B cell (primary cell): ENCODE measurements around the gene CLDN11. TPM values are rescaled to one million over a fixed set of nuclear protein-coding genes. Genes with fewer than 3 reads are reported as not detected.

ENCODE experiments used
- ATAC-seq: fragments of 200-7000 bp; cut with Tn5 transposase; one replicate; pipeline ENCODE4 v1.10.0; 2021; ENCODE audit warnings: low read depth, mild to moderate bottlenecking, moderate number of reproducible peaks, moderate library complexity
- CTCF ChIA-PET: fragments of 350-600 bp; sonication (Branson Sonifier 250); formaldehyde crosslinking; loops from one replicate; lab custom pipeline; 2021; ENCODE audit warnings: antibody characterized with exemption, inconsistent platforms; lab: Charles Lee
- POLR2A ChIA-PET: fragments of 350-600 bp; sonication (Branson Sonifier 250); formaldehyde crosslinking; loops from one replicate; lab custom pipeline; 2021; ENCODE audit warnings: antibody characterized with exemption; lab: Charles Lee
- DNase-seq: peaks from one replicate; pipeline ENCODE4 v3.0.0; 2013
- H2AFZ ChIP-seq: 2 replicates; pipeline ENCODE4 v1.6.1; 2012; ENCODE audit warnings: mild to moderate bottlenecking, low read depth, low read length; ENCODE audit not compliant: insufficient read depth, poor library complexity, severe bottlenecking
- H3K27ac ChIP-seq, 2 donors: 1 replicate in 1 of 2; 2 replicates in 1 of 2; pipeline ENCODE4 v1.5.1; 2012 to 2013; ENCODE audit warnings: low read length in 2 of 2, mild to moderate bottlenecking in 2 of 2, moderate library complexity in 1 of 2
- H3K27me3 ChIP-seq, 4 experiments: fragments of 200-600 bp in 1 of 4; sonication (generic) in 1 of 4; replicated peaks in 1 of 4; 1 replicate in 2 of 4; 2 replicates in 2 of 4; pipeline versions ENCODE4 v1.6.1 to v1.7.0; 2013 to 2016; ENCODE audit warnings: low read length in 3 of 4, mild to moderate bottlenecking in 2 of 4, mixed read lengths in 1 of 4, moderate library complexity in 1 of 4; ENCODE audit not compliant: insufficient read depth in 4 of 4, control insufficient read depth in 3 of 4; ENCODE audit errors: control extremely low read depth in 1 of 4
- H3K36me3 ChIP-seq, 2 experiments: replicated peaks in 1 of 2; 1 replicate in 1 of 2; 2 replicates in 1 of 2; pipeline versions ENCODE4 v1.6.1 to v1.7.1; 2013; ENCODE audit warnings: low read length in 1 of 2; ENCODE audit not compliant: insufficient read depth in 2 of 2, control insufficient read depth in 1 of 2; ENCODE audit errors: control extremely low read depth in 1 of 2, extremely low read depth in 1 of 2
- H3K4me1 ChIP-seq, 2 donors: fragments of 200-600 bp in 1 of 2; sonication (generic) in 1 of 2; 1 replicate in 1 of 2; 2 replicates in 1 of 2; pipeline versions ENCODE4 v1.5.1 to v1.6.1; 2013 to 2017; ENCODE audit warnings: low read length in 2 of 2; ENCODE audit not compliant: control insufficient read depth in 2 of 2, insufficient read depth in 2 of 2
- H3K4me2 ChIP-seq: replicated peaks from 2 replicates; pipeline ENCODE3; 2012; ENCODE audit warnings: mild to moderate bottlenecking, low read depth, low read length; ENCODE audit not compliant: poor library complexity, severe bottlenecking
- H3K4me3 ChIP-seq, 5 experiments: fragments of 200-600 bp in 1 of 5; sonication (generic) in 1 of 5; 1 replicate in 3 of 5; 2 replicates in 2 of 5; pipeline versions ENCODE4 v1.5.1 to v1.7.0; 2011 to 2016; ENCODE audit warnings: low read length in 4 of 5, mild to moderate bottlenecking in 4 of 5, low read depth in 2 of 5, control low read depth in 1 of 5, moderate library complexity in 1 of 5; ENCODE audit not compliant: insufficient read depth in 1 of 5; ENCODE audit errors: control extremely low read depth in 1 of 5, extremely low read depth in 1 of 5
- H3K79me2 ChIP-seq: fragments of 200-600 bp; sonication (generic); one replicate; pipeline ENCODE4 v1.6.0; 2016; ENCODE audit warnings: low read length; ENCODE audit not compliant: control insufficient read depth, insufficient read depth
- H3K9ac ChIP-seq: fragments of 200-600 bp; sonication (generic); 2 replicates; pipeline ENCODE4 v1.6.1; 2017; ENCODE audit warnings: mild to moderate bottlenecking, low read length, moderate library complexity
- H3K9me3 ChIP-seq, 3 donors: one replicate each; pipeline versions ENCODE4 v1.6.1 to v1.7.1; 2013; ENCODE audit warnings: low read length in 2 of 3; ENCODE audit not compliant: control insufficient read depth in 2 of 3, insufficient read depth in 1 of 3; ENCODE audit errors: control extremely low read depth in 1 of 3
- H4K20me1 ChIP-seq: 2 replicates; pipeline ENCODE4 v1.6.0; 2012; ENCODE audit warnings: mild to moderate bottlenecking, low read length; ENCODE audit not compliant: insufficient read depth, control insufficient read depth, poor library complexity, severe bottlenecking
- H3K27ac Mint-ChIP-seq: one replicate; pipeline ENCODE4 v1.8.0; 2021; ENCODE audit warnings: mixed read lengths
- H3K27me3 Mint-ChIP-seq: one replicate; pipeline ENCODE4 v1.8.0; 2021; ENCODE audit warnings: mixed read lengths
- H3K4me1 Mint-ChIP-seq: one replicate; pipeline ENCODE4 v1.8.0; 2021; ENCODE audit warnings: mixed read lengths
- H3K4me3 Mint-ChIP-seq: one replicate; pipeline ENCODE4 v1.8.0; 2021; ENCODE audit warnings: mixed read lengths
- H3K9me3 Mint-ChIP-seq: one replicate; pipeline ENCODE4 v1.8.0; 2022; ENCODE audit warnings: mixed read lengths; ENCODE audit not compliant: insufficient read depth
- EZH2 ChIP-seq: IDR thresholded peaks from 2 replicates; pipeline ENCODE4 v1.6.1; 2012; ENCODE audit warnings: borderline replicate concordance, low read depth, mild to moderate bottlenecking, moderate library complexity, low read length; ENCODE audit not compliant: insufficient read depth, poor library complexity, severe bottlenecking
- WGBS: methylation state at CpG from one replicate; pipeline ENCODE4 v1.1.5; 2013; ENCODE audit warnings: missing lambda C conversion rate; ENCODE audit not compliant: insufficient coverage; 5-methylcytosine and 5-hydroxymethylcytosine counted together
- intact Hi-C: fragments of 100-400 bp; cut with micrococcal nuclease; formaldehyde crosslinking; loops from one replicate; pipeline ENCODE4 v1.10.0; 2022
- polyA plus RNA-seq: library from polyadenylated mRNA; depleted of rRNA; stranded (reverse); fragments of >200 nt; gene quantifications from 2 replicates; pipeline ENCODE4 v1.2.3, GENCODE V29; 2012
- total RNA-seq, 2 donors: library from RNA; stranded (reverse); fragments of 120-200 nt in 1 of 2; gene quantifications; 1 replicate in 1 of 2; 2 replicates in 1 of 2; pipeline versions ENCODE4 v1.2.3 to v1.2.4, GENCODE V29; 2013 to 2022
- TF ChIP-seq, protein P1 (sequence below): fragments of 200-600 bp; IDR thresholded peaks from one replicate; pipeline ENCODE4 v1.8.0; 2022; ENCODE audit warnings: antibody characterized with exemption, mild to moderate bottlenecking

CLDN11 gene
- total and polyA plus RNA-seq, 2 donors (not counting 1 experiment from before 2014, with no cell fraction given): 0.25 to 0.52 TPM

DNA sequence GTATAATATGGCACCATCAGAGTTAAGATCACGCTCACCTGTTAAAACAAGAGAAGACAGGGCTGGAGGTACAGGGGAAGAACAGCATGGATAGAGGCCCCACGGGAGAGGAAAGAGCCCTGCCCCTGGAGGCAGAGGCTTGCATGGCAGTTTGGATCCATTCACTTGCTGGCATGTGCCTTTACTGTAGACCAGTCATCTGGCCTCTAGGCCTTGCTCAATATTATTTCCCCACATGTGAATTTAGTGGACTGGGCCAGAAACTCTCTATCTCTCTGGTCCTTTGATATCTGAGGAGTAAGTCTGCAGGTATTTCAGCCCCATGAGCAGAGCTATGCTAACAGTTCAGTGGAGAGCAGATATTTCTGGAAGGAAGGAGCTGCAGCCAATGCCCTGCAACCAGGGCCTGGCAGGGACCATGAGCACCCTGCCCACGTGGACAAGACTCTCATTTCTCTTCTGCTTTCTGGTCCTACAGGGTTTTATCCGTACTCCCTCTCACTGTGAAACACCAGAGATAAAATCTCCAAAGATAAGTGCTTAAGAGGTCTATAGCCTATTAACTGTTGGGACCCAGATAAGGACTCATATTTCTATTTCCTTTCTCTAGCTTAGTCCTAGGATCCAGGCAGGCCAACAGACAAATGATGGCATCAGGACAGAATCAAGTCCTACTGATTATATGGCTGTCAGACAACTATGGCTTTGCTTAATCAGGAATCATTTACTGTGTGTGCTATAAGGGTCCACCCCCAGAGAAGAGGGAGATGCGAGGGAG, 65.0 kb downstream of the CLDN11 start:
- H4K20me1 ChIP-seq: no peaks in the 10 kb centered on the region
- no peak overlapping the region for H3K4me2 ChIP-seq
- 88% methylated on average over 2 of the region's 5 CpGs for WGBS
- no peaks in the 10 kb centered on the region for H3K79me2 ChIP-seq
- no peak overlapping the region for H2AFZ ChIP-seq
- Mint-ChIP-seq H3K27me3 (peaks cover 42% of the 10 kb centered on the region), H3K27ac (no peak overlapping the region), H3K4me3 (no peak overlapping the region), H3K9me3 (no peaks in the 10 kb centered on the region), H3K4me1 (no peaks in the 10 kb centered on the region)
- TF ChIP-seq, protein P1, sequence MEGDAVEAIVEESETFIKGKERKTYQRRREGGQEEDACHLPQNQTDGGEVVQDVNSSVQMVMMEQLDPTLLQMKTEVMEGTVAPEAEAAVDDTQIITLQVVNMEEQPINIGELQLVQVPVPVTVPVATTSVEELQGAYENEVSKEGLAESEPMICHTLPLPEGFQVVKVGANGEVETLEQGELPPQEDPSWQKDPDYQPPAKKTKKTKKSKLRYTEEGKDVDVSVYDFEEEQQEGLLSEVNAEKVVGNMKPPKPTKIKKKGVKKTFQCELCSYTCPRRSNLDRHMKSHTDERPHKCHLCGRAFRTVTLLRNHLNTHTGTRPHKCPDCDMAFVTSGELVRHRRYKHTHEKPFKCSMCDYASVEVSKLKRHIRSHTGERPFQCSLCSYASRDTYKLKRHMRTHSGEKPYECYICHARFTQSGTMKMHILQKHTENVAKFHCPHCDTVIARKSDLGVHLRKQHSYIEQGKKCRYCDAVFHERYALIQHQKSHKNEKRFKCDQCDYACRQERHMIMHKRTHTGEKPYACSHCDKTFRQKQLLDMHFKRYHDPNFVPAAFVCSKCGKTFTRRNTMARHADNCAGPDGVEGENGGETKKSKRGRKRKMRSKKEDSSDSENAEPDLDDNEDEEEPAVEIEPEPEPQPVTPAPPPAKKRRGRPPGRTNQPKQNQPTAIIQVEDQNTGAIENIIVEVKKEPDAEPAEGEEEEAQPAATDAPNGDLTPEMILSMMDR: no peak
- no peak for TF ChIP-seq EZH2
- H3K4me3 ChIP-seq: no peak overlapping the region
- intact Hi-C loops: no loop called here
- POLR2A ChIA-PET: no interaction called here
- no peak overlapping the region for H3K27ac ChIP-seq
- CTCF ChIA-PET: no interaction called here
- peaks cover 0 to 9% (median 3%) of the 10 kb centered on the region in 4 experiments for H3K27me3 ChIP-seq
- no peaks in the 10 kb centered on the region for H3K9me3 ChIP-seq
- H3K4me1 ChIP-seq: no peaks in the 10 kb centered on the region
- ATAC-seq (no peak), DNase-seq (no peak)
- no peak overlapping the region for H3K9ac ChIP-seq
- H3K36me3 ChIP-seq: no peaks in the 10 kb centered on the region

Other genes starting within 250 kb of the CLDN11 start
- 159 and 165 TPM in 2 replicates for gene PHC3, start 237.1 kb upstream of the CLDN11 start, total RNA-seq
- gene PHC3, start 237.1 kb upstream of the CLDN11 start, polyA plus RNA-seq: 42.7 and 51.8 TPM in 2 replicates
- gene PRKCI, start 196.4 kb upstream of the CLDN11 start, total RNA-seq: 9.9 and 11.1 TPM in 2 replicates
- 1.8 TPM in 2 replicates for gene PRKCI, start 196.4 kb upstream of the CLDN11 start, polyA plus RNA-seq
- gene SKIL, start 61.2 kb upstream of the CLDN11 start, total RNA-seq: 145 and 148 TPM in 2 replicates
- gene SKIL, start 61.2 kb upstream of the CLDN11 start, polyA plus RNA-seq: 7.7 and 22.9 TPM in 2 replicates
- gene SLC7A14, start 167.2 kb downstream of the CLDN11 start, total RNA-seq: not detected in 2 replicates
- not detected in 2 replicates for gene SLC7A14, start 167.2 kb downstream of the CLDN11 start, polyA plus RNA-seq